Ishikawa (cell line): ENCODE data around the gene AKTIP.

Source experiments
- CEBPB ChIP-seq: IDR thresholded peaks from 2 replicates; pipeline ENCODE4 v1.6.1; 2012
- CREB1 ChIP-seq: IDR thresholded peaks from 2 replicates; pipeline ENCODE4 v1.6.1; 2012; ENCODE audit warnings: low read depth
- EGR1 ChIP-seq: IDR thresholded peaks from 2 replicates; pipeline ENCODE4 v1.6.1; 2012
- EP300 ChIP-seq: IDR thresholded peaks from 2 replicates; pipeline ENCODE4 v1.6.1; 2012; ENCODE audit warnings: borderline replicate concordance
- FOXM1 ChIP-seq: IDR thresholded peaks from 2 replicates; pipeline ENCODE4 v1.6.1; 2012; ENCODE audit warnings: low read depth, borderline replicate concordance
- MAX ChIP-seq: IDR thresholded peaks from 2 replicates; pipeline ENCODE4 v1.6.1; 2012
- NFIC ChIP-seq: IDR thresholded peaks from 2 replicates; pipeline ENCODE4 v1.6.1; 2012
- RAD21 ChIP-seq: IDR thresholded peaks from 2 replicates; pipeline ENCODE4 v1.6.1; 2012; ENCODE audit warnings: low read depth
- TAF1 ChIP-seq: IDR thresholded peaks from 2 replicates; pipeline ENCODE4 v1.6.1; 2012; ENCODE audit warnings: low read depth, mild to moderate bottlenecking
- TCF12 ChIP-seq: IDR thresholded peaks from 2 replicates; pipeline ENCODE4 v1.6.1; 2012; ENCODE audit warnings: low read depth
- TEAD4 ChIP-seq: IDR thresholded peaks from 2 replicates; pipeline ENCODE4 v1.6.1; 2012
- USF1 ChIP-seq: IDR thresholded peaks from 2 replicates; pipeline ENCODE4 v1.6.1; 2012
- YY1 ChIP-seq: IDR thresholded peaks from 2 replicates; pipeline ENCODE4 v1.6.1; 2012; ENCODE audit warnings: low read depth
- ZBTB7A ChIP-seq: IDR thresholded peaks from 2 replicates; pipeline ENCODE4 v1.6.1; 2012; ENCODE audit warnings: low read depth
- TF ChIP-seq, protein P1 (sequence below): IDR thresholded peaks from 2 replicates; pipeline ENCODE4 v1.6.1; 2012; ENCODE audit warnings: low read depth, mild to moderate bottlenecking

AKTIP gene

GRCh38 chr16:53446090-53446489 is 56.9 kb downstream of the AKTIP start:
- TF ChIP-seq, protein P1, sequence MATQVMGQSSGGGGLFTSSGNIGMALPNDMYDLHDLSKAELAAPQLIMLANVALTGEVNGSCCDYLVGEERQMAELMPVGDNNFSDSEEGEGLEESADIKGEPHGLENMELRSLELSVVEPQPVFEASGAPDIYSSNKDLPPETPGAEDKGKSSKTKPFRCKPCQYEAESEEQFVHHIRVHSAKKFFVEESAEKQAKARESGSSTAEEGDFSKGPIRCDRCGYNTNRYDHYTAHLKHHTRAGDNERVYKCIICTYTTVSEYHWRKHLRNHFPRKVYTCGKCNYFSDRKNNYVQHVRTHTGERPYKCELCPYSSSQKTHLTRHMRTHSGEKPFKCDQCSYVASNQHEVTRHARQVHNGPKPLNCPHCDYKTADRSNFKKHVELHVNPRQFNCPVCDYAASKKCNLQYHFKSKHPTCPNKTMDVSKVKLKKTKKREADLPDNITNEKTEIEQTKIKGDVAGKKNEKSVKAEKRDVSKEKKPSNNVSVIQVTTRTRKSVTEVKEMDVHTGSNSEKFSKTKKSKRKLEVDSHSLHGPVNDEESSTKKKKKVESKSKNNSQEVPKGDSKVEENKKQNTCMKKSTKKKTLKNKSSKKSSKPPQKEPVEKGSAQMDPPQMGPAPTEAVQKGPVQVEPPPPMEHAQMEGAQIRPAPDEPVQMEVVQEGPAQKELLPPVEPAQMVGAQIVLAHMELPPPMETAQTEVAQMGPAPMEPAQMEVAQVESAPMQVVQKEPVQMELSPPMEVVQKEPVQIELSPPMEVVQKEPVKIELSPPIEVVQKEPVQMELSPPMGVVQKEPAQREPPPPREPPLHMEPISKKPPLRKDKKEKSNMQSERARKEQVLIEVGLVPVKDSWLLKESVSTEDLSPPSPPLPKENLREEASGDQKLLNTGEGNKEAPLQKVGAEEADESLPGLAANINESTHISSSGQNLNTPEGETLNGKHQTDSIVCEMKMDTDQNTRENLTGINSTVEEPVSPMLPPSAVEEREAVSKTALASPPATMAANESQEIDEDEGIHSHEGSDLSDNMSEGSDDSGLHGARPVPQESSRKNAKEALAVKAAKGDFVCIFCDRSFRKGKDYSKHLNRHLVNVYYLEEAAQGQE: no peak
- TF ChIP-seq NFIC: no peak
- TF ChIP-seq EP300: no peak
- no peak for TF ChIP-seq YY1
- no peak for TF ChIP-seq CEBPB
- no peak for TF ChIP-seq EGR1
- TF ChIP-seq ZBTB7A: no peak
- TF ChIP-seq MAX: no peak
- TF ChIP-seq FOXM1: no peak
- no peak for TF ChIP-seq RAD21
- no peak for TF ChIP-seq CREB1
- no peak for TF ChIP-seq TAF1
- TF ChIP-seq USF1: no peak
- TF ChIP-seq TEAD4: no peak
- TF ChIP-seq TCF12: no peak

DNA sequence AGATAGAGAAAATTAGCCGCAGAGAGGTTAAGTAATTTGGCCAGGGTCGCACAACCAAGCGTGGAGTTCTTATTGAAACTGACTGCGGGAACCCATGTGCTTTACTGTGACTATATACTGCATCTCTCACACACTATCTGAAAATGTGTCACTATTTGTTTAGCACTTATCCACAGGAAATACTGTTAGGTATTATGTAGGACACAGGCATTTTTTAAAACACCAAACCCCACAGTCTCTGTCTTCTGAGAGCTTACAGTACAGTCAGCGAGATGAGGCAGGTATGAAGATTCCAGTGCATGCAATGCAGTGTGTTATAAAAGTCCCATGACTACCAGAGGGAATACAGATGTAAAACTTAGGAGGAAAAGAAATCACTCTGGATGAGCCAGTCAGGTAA is 57.5 kb downstream of the AKTIP start:
- TF ChIP-seq CEBPB: no peak
- TF ChIP-seq FOXM1: no peak
- no peak for TF ChIP-seq ZBTB7A
- no peak for TF ChIP-seq EP300
- no peak for TF ChIP-seq TEAD4
- TF ChIP-seq USF1: no peak
- no peak for TF ChIP-seq EGR1
- no peak for TF ChIP-seq RAD21
- TF ChIP-seq NFIC: no peak
- no peak for TF ChIP-seq TCF12
- TF ChIP-seq YY1: no peak
- TF ChIP-seq, protein P1: no peak
